ENCODE results near the gene DGKH. TPM values are rescaled to one million over a fixed set of nuclear protein-coding genes. Genes with fewer than 3 reads are reported as not detected.
A peak's percentile ranks its signal among the peaks of the same experiment; 100 is the strongest.

DGKH gene
- total RNA-seq, 1 donor from 2014 or later: 12.1 TPM

DNA sequence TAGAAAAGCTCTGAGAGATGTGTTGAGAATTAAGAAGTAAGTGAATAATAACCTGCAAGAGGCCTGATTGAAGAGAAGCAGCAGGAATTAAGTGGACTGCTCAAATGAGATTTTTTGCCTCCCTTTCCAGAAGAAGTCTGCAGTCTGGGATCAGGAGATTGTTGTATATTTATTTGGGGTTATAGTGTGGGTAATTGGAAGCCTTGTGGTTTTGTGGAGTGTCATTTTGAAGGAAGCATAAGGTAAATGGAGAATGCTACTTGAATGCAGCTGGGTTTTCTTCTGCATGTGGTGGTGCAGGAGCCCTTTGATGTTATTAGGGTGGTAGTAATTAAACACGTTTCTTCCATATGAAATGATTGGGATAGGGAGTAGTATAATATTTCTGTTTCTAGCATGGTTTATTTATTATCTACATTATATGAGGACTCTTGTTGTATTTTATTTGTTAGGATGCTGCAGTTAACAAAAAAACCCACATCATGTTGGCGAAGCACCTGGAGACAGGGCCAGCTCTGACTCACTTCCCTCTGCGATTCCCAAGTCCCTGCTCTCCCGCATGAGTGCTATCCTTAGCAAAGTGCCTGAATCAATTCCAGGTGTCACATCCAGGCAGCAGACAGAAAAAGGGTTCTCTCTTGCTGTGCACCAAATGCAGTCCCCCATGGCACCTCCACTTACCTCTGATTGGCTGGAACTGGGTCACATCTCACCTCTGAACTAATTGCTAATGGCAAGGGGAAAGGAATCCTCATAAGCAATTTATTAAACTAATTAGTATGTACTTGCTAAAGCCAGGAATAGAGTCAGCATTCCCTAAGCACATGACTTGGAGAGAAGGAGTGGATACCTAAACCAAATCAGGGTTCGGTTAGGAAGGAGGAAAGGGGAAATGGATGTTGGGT, 54.8 kb downstream of the DGKH start:
- Mint-ChIP-seq H3K27ac (no peak overlapping the region), H3K27me3 (ENCODE audit: insufficient read depth, low read depth) (no peaks in the 10 kb centered on the region), H3K4me3 (no peak overlapping the region), H3K9me3 (peaks cover 8% of the 10 kb centered on the region), H3K36me3 (peaks cover 3% of the 10 kb centered on the region), H3K4me1 (peaks cover 23% of the 10 kb centered on the region)
- H3K9ac ChIP-seq: no peak overlapping the region
- H3K36me3 ChIP-seq: no peaks in the 10 kb centered on the region
- no peaks in the 10 kb centered on the region for H3K9me3 ChIP-seq (ENCODE audit: low read depth)
- H2AFZ ChIP-seq (replicated peaks): no peak overlapping the region
- peaks cover 5% of the 10 kb centered on the region for H3K79me2 ChIP-seq (ENCODE audit: low read depth)
- H3K4me3 ChIP-seq: no peak overlapping the region
- H4K20me1 ChIP-seq (ENCODE audit: low read depth): no peaks in the 10 kb centered on the region
- H3K27ac ChIP-seq: no peak overlapping the region
- DNase-seq (ENCODE audit: low spot score): no peak
- no peaks in the 10 kb centered on the region for H3F3A ChIP-seq (ENCODE audit: low read depth)
- H3K4me2 ChIP-seq: no peak overlapping the region
- no peaks in the 10 kb centered on the region for H3K27me3 ChIP-seq
- TF ChIP-seq EZH2phosphoT487 (IDR thresholded peaks at IDR 0.05) (no peak), EZH2 (IDR thresholded peaks at IDR 0.05) (no peak)
- TF ChIP-seq, protein P1, sequence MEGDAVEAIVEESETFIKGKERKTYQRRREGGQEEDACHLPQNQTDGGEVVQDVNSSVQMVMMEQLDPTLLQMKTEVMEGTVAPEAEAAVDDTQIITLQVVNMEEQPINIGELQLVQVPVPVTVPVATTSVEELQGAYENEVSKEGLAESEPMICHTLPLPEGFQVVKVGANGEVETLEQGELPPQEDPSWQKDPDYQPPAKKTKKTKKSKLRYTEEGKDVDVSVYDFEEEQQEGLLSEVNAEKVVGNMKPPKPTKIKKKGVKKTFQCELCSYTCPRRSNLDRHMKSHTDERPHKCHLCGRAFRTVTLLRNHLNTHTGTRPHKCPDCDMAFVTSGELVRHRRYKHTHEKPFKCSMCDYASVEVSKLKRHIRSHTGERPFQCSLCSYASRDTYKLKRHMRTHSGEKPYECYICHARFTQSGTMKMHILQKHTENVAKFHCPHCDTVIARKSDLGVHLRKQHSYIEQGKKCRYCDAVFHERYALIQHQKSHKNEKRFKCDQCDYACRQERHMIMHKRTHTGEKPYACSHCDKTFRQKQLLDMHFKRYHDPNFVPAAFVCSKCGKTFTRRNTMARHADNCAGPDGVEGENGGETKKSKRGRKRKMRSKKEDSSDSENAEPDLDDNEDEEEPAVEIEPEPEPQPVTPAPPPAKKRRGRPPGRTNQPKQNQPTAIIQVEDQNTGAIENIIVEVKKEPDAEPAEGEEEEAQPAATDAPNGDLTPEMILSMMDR (IDR thresholded peaks at IDR 0.05): no peak
- peaks cover 16% of the 10 kb centered on the region for H3K4me1 ChIP-seq

DNA sequence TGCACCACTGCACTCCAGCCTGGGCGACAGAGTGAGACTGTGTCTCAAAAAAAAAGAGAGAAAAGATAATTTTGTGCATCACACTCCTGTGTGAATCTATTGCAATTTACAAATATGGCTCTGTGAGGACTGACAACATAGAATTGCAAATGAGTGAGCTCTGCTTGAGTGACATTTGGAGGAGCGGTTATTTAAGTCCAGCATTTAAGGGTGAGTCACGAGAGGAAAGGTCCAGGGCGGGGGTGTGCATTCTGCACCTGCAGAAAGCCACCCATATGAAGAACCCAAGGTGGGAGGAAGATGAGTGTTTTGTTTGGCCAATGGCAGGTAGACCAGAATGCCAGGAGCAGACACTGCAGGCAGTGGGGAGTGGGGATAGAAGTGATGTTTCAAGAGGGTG, 58.5 kb downstream of the DGKH start:
- Mint-ChIP-seq H3K9me3 (peaks cover 8% of the 10 kb centered on the region), H3K27ac (peak overlapping the region; percentile 28), H3K36me3 (peaks cover 3% of the 10 kb centered on the region), H3K27me3 (ENCODE audit: insufficient read depth, low read depth) (no peaks in the 10 kb centered on the region), H3K4me3 (peak overlapping the region; percentile 7), H3K4me1 (peaks cover 30% of the 10 kb centered on the region)
- no peak overlapping the region for H2AFZ ChIP-seq (replicated peaks)
- H3K4me1 ChIP-seq: peaks cover 12% of the 10 kb centered on the region
- no peaks in the 10 kb centered on the region for H3K9me3 ChIP-seq (ENCODE audit: low read depth)
- H3K36me3 ChIP-seq: no peaks in the 10 kb centered on the region
- no peaks in the 10 kb centered on the region for H3K27me3 ChIP-seq
- no peaks in the 10 kb centered on the region for H3F3A ChIP-seq (ENCODE audit: low read depth)
- no peak overlapping the region for H3K9ac ChIP-seq
- no peak overlapping the region for H3K4me3 ChIP-seq
- peaks cover 5% of the 10 kb centered on the region for H3K79me2 ChIP-seq (ENCODE audit: low read depth)
- H3K4me2 ChIP-seq: no peak overlapping the region
- no peak for DNase-seq (ENCODE audit: low spot score)
- TF ChIP-seq EZH2phosphoT487 (IDR thresholded peaks at IDR 0.05): no peak
- TF ChIP-seq, protein P1 (IDR thresholded peaks at IDR 0.05): no peak
- no peak overlapping the region for H3K27ac ChIP-seq
- peaks cover 4% of the 10 kb centered on the region for H4K20me1 ChIP-seq (ENCODE audit: low read depth)

DNA sequence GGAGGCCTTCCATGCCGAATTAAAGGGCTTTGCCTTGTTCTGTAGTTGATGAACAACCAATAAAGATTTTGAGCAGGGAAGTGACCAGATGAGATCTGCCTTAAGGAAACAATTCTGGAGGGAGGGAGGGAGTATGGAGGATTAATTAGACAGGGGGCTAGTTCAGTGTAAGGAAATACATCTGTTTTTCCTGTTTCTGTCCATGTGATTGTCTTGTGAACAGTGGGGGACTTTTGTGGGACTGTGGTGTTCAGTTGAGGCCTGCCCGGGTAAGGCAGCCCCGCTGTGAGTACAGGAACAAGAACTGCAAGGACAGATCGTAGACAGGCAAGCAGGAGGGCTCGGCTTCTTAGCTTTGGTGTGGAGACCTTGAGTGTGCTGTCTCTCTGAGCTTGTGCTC, 59.0 kb downstream of the DGKH start:
- TF ChIP-seq EZH2 (IDR thresholded peaks at IDR 0.05) (no peak), EZH2phosphoT487 (IDR thresholded peaks at IDR 0.05) (no peak)
- TF ChIP-seq, protein P1 (IDR thresholded peaks at IDR 0.05): no peak
- peak; percentile 30 for DNase-seq (ENCODE audit: low spot score)
- Histone ChIP-seq H3K4me3 (no peak overlapping the region), H3K9me3 (ENCODE audit: low read depth) (no peaks in the 10 kb centered on the region), H3K36me3 (no peaks in the 10 kb centered on the region), H3K27me3 (no peaks in the 10 kb centered on the region), H3K79me2 (ENCODE audit: low read depth) (peaks cover 5% of the 10 kb centered on the region), H3K27ac (no peak overlapping the region), H3K4me2 (no peak overlapping the region), H3K9ac (no peak overlapping the region), H3K4me1 (peaks cover 12% of the 10 kb centered on the region), H3F3A (ENCODE audit: low read depth) (no peaks in the 10 kb centered on the region), H4K20me1 (ENCODE audit: low read depth) (peaks cover 4% of the 10 kb centered on the region), H2AFZ (replicated peaks) (no peak overlapping the region)
- H3K27ac Mint-ChIP-seq: no peak overlapping the region
- H3K4me3 Mint-ChIP-seq: no peak overlapping the region
- no peaks in the 10 kb centered on the region for H3K27me3 Mint-ChIP-seq (ENCODE audit: insufficient read depth, low read depth)
- peaks cover 3% of the 10 kb centered on the region for H3K36me3 Mint-ChIP-seq
- peaks cover 8% of the 10 kb centered on the region for H3K9me3 Mint-ChIP-seq
- H3K4me1 Mint-ChIP-seq: peaks cover 30% of the 10 kb centered on the region
